IMR-90 (cell line): ENCODE data around the gene CCT3. TPM values are rescaled to one million over a fixed set of nuclear protein-coding genes. Genes with fewer than 3 reads are reported as not detected.

Experiments used
- ATAC-seq: fragments of 200-7000 bp; cut with Tn5 transposase; 2 replicates; pipeline ENCODE4 v1.9.1; 2020; ENCODE audit warnings: low read depth, mild to moderate bottlenecking, moderate library complexity
- BruUV-seq: library from RNA; stranded (reverse); fragments of 400-500 nt; replicated peaks from 2 replicates; lab custom pipeline; 2021; lab: Mats Ljungman, UMichigan
- CTCF ChIA-PET: fragments of 300-600 bp; formaldehyde crosslinking; extraction: SDS; loops from one replicate; lab custom pipeline; 2021; ENCODE audit warnings: antibody characterized with exemption; lab: Yijun Ruan, JAX
- POLR2A ChIA-PET: fragments of 300-600 bp; sonication (Branson Sonifier 250); formaldehyde crosslinking; loops from one replicate; lab custom pipeline; 2022; ENCODE audit warnings: antibody characterized with exemption; ENCODE audit not compliant: unreplicated experiment; lab: Charles Lee
- DNase-seq: peaks from one replicate; pipeline ENCODE4 v3.0.0; 2013
- H2AFZ ChIP-seq: replicated peaks from 2 replicates; pipeline ENCODE3; 2013; ENCODE audit warnings: low read length, mild to moderate bottlenecking; ENCODE audit not compliant: poor library complexity
- H2AK5ac ChIP-seq: 2 replicates; pipeline ENCODE4 v1.6.1; 2013; ENCODE audit warnings: low read depth, low read length, inconsistent platforms
- H2AK9ac ChIP-seq: replicated peaks from 2 replicates; pipeline ENCODE3; 2013; ENCODE audit warnings: mild to moderate bottlenecking, low read depth, low read length, moderate library complexity; ENCODE audit not compliant: poor library complexity
- H2BK120ac ChIP-seq: 2 replicates; pipeline ENCODE4 v1.6.1; 2013; ENCODE audit warnings: low read depth, low read length, inconsistent platforms
- H2BK15ac ChIP-seq: 3 replicates; pipeline ENCODE4 v1.6.1; 2013; ENCODE audit warnings: low read depth, low read length, inconsistent platforms
- H2BK20ac ChIP-seq: 2 replicates; pipeline ENCODE4 v1.6.1; 2013; ENCODE audit warnings: low read depth, mild to moderate bottlenecking, inconsistent platforms, low read length, moderate library complexity
- H2BK5ac ChIP-seq: 2 replicates; pipeline ENCODE4 v1.6.1; 2013; ENCODE audit warnings: mild to moderate bottlenecking, low read depth, low read length, inconsistent platforms; ENCODE audit not compliant: poor library complexity, severe bottlenecking
- H3K14ac ChIP-seq: replicated peaks from 2 replicates; pipeline ENCODE4 v1.6.1; 2013; ENCODE audit warnings: low read depth, low read length, inconsistent platforms
- H3K18ac ChIP-seq: 2 replicates; pipeline ENCODE4 v1.6.1; 2013; ENCODE audit warnings: low read depth, low read length, control low read depth
- H3K23ac ChIP-seq: 2 replicates; pipeline ENCODE4 v1.6.1; 2013; ENCODE audit warnings: low read depth, low read length, inconsistent platforms
- H3K27ac ChIP-seq: 2 replicates; pipeline ENCODE4 v1.5.1; 2013; ENCODE audit warnings: mild to moderate bottlenecking, control low read depth, low read length; ENCODE audit not compliant: insufficient read depth
- H3K27me3 ChIP-seq: 2 replicates; pipeline ENCODE4 v1.6.1; 2013; ENCODE audit warnings: low read length; ENCODE audit not compliant: control insufficient read depth, insufficient read depth
- H3K36me3 ChIP-seq: 2 replicates; pipeline ENCODE4 v1.6.1; 2013; ENCODE audit warnings: low read length, mixed read lengths; ENCODE audit not compliant: control insufficient read depth, insufficient read depth
- H3K4ac ChIP-seq: 2 replicates; pipeline ENCODE4 v1.6.1; 2013; ENCODE audit warnings: low read depth, low read length, inconsistent platforms
- H3K4me1 ChIP-seq: 2 replicates; pipeline ENCODE4 v1.6.1; 2013; ENCODE audit warnings: low read length, mixed read lengths; ENCODE audit not compliant: control insufficient read depth, insufficient read depth
- H3K4me2 ChIP-seq: 2 replicates; pipeline ENCODE4 v1.6.1; 2013; ENCODE audit warnings: low read depth, mild to moderate bottlenecking, control low read depth, low read length, moderate library complexity
- H3K4me3 ChIP-seq: 2 replicates; pipeline ENCODE4 v1.5.1; 2013; ENCODE audit warnings: low read depth, mild to moderate bottlenecking, control low read depth, low read length, moderate library complexity; ENCODE audit not compliant: insufficient read depth
- H3K56ac ChIP-seq: 2 replicates; pipeline ENCODE4 v1.6.1; 2013; ENCODE audit warnings: low read length, inconsistent platforms; ENCODE audit not compliant: insufficient read depth; ENCODE audit errors: extremely low read depth
- H3K79me1 ChIP-seq, 2 experiments: 2 replicates each; pipeline ENCODE4 v1.6.1; 2013; ENCODE audit warnings: low read length in 2 of 2, inconsistent platforms in 1 of 2, low read depth in 1 of 2
- H3K9ac ChIP-seq: 2 replicates; pipeline ENCODE4 v1.6.1; 2013; ENCODE audit warnings: low read depth, low read length, control low read depth
- H3K9me1 ChIP-seq: 2 replicates; pipeline ENCODE4 v1.6.1; 2013; ENCODE audit warnings: low read length, inconsistent platforms; ENCODE audit not compliant: insufficient read depth
- H3K9me3 ChIP-seq: 2 replicates; pipeline ENCODE4 v1.6.1; 2013; ENCODE audit warnings: low read length; ENCODE audit not compliant: control insufficient read depth, insufficient read depth
- H4K20me1 ChIP-seq: 2 replicates; pipeline ENCODE4 v1.6.1; 2013; ENCODE audit warnings: low read length, inconsistent platforms; ENCODE audit not compliant: insufficient read depth
- H4K5ac ChIP-seq: 2 replicates; pipeline ENCODE4 v1.6.1; 2013; ENCODE audit warnings: mild to moderate bottlenecking, low read depth, low read length, control low read depth
- H4K8ac ChIP-seq, 2 experiments: 2 replicates each; pipeline ENCODE4 v1.6.1; 2013; ENCODE audit warnings: low read depth in 2 of 2, low read length in 2 of 2, control low read depth in 1 of 2, inconsistent platforms in 1 of 2
- H4K91ac ChIP-seq: 2 replicates; pipeline ENCODE4 v1.6.1; 2013; ENCODE audit warnings: low read depth, low read length, inconsistent platforms; ENCODE audit not compliant: insufficient read depth
- CEBPB ChIP-seq: IDR thresholded peaks from 2 replicates; pipeline ENCODE4 v1.6.1; 2012; ENCODE audit warnings: low read depth, low read length, improper control_type of control experiment
- CHD1 ChIP-seq: IDR thresholded peaks from 2 replicates; pipeline ENCODE4 v1.6.1; 2012; ENCODE audit warnings: low read depth, low read length, improper control_type of control experiment
- ELK1 ChIP-seq: fragments of 150-350 bp; IDR thresholded peaks from 2 replicates; pipeline ENCODE4 v1.6.1; 2016; ENCODE audit warnings: low read depth, mild to moderate bottlenecking, low read length, moderate library complexity, borderline replicate concordance
- FOS ChIP-seq: fragments of 150-350 bp; IDR thresholded peaks from 2 replicates; pipeline ENCODE4 v1.6.1; 2016; ENCODE audit warnings: low read depth, low read length
- NFE2L2 ChIP-seq: fragments of 150-350 bp; IDR thresholded peaks from 2 replicates; pipeline ENCODE4 v1.6.1; 2016; ENCODE audit warnings: low read depth, mild to moderate bottlenecking, low read length
- POLR2A ChIP-seq: IDR thresholded peaks from 2 replicates; pipeline ENCODE4 v1.6.1; 2012; ENCODE audit warnings: mild to moderate bottlenecking, low read depth, low read length
- RCOR1 ChIP-seq: IDR thresholded peaks from 2 replicates; pipeline ENCODE4 v1.6.1; 2012; ENCODE audit warnings: mild to moderate bottlenecking, low read length, improper control_type of control experiment; ENCODE audit not compliant: insufficient replicate concordance
- SMC3 ChIP-seq: fragments of 150-350 bp; IDR thresholded peaks from 2 replicates; pipeline ENCODE4 v1.6.1; 2016; ENCODE audit warnings: low read depth, mild to moderate bottlenecking, antibody characterized with exemption, low read length, moderate library complexity
- WGBS, 2 experiments: methylation state at CpG; one replicate each; pipeline versions ENCODE4 v1.1.5 to v1.1.7; 2013; ENCODE audit warnings: missing lambda C conversion rate in 2 of 2; ENCODE audit not compliant: insufficient read length in 1 of 2; ENCODE audit errors: extremely low coverage in 2 of 2; 5-methylcytosine and 5-hydroxymethylcytosine counted together
- dilution Hi-C: fragments of 300-500 bp; cut with HindIII; formaldehyde crosslinking; loops from one replicate; pipeline ENCODE4 v1.14.3; 2018; ENCODE audit warnings: low sequenced_read_pairs; ENCODE audit not compliant: unreplicated experiment
- in situ Hi-C: fragments of 300-500 bp; cut with MboI; formaldehyde crosslinking; loops from 3 replicates; pipeline ENCODE4 v1.14.3; 2019; ENCODE audit warnings: low sequenced_read_pairs, inconsistent platforms, mixed read lengths
- intact Hi-C: fragments of 100-400 bp; cut with micrococcal nuclease; formaldehyde crosslinking; loops from 2 replicates; pipeline ENCODE4 v1.10.0; 2022
- polyA plus RNA-seq, 3 experiments: library from polyadenylated mRNA; depleted of rRNA; stranded (reverse); fragments of >200 nt; gene quantifications; 2 replicates each; pipeline ENCODE4 v1.2.3, GENCODE V29; 2012; ENCODE audit warnings: low replicate concordance in 1 of 3
- total RNA-seq: library from RNA; depleted of rRNA; stranded (reverse); fragments of >200 nt; gene quantifications from 2 replicates; pipeline ENCODE4 v1.2.3, GENCODE V29; 2012
- TF ChIP-seq, protein P1 (sequence below): conservative IDR thresholded peaks from 2 replicates; pipeline ENCODE4 v1.5.1; 2012; ENCODE audit warnings: mild to moderate bottlenecking, low read depth, low read length, improper control_type of control experiment

Gene CCT3
- total and polyA plus RNA-seq, 2 of the 4 experiments (the other 2 are of a cell fraction) = 313 to 595 TPM

DNA sequence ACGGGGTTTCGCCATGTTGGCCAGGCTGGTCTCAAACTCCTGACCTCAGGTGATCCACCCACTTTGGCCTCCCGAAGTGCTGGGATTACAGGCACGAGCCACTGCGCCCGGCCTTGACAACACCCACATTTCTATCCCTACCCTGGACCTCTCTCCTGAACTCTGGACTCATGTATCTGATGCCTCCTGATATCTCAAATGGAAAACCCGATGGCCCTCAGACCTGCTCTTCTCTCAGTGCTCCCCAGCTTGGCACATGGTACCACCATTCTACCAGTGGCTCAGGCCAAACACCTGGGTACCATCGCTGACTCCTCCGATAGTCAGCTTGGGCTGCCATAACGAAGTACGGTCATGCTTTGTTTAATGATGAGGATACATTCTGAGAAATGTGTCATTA is 22.4 kb upstream of the CCT3 start:
- Histone ChIP-seq H3K18ac (no peak overlapping the region), H3K56ac (no peak overlapping the region), H3K36me3 (no peaks in the 10 kb centered on the region), H3K27ac (no peak overlapping the region), H2AFZ (no peak overlapping the region), H3K27me3 (peaks cover 52% of the 10 kb centered on the region), H2BK15ac (no peak overlapping the region), H4K91ac (no peak overlapping the region), H2BK120ac (no peak overlapping the region), H3K9me1 (no peaks in the 10 kb centered on the region), H3K4me1 (no peaks in the 10 kb centered on the region), H4K5ac (no peak overlapping the region), H3K9me3 (no peaks in the 10 kb centered on the region), H3K9ac (no peak overlapping the region), H2BK20ac (no peak overlapping the region), H2AK9ac (no peak overlapping the region), H3K4ac (no peak overlapping the region), H3K79me1 (no peaks in the 10 kb centered on the region), H4K20me1 (no peaks in the 10 kb centered on the region; the same call in 1 of the 2 replicates), H2BK5ac (no peak overlapping the region), H3K4me3 (no peak overlapping the region), H4K8ac (no peak overlapping the region), H2AK5ac (no peak overlapping the region), H3K14ac (no peak overlapping the region), H3K4me2 (no peak overlapping the region), H3K23ac (no peak overlapping the region; the same call in 1 of the 2 replicates)
- dilution Hi-C loops (no loop called here), in situ Hi-C loops (no loop called here), intact Hi-C loops (no loop called here)
- DNase-seq = no peak
- WGBS, 2 experiments = 81% methylated on average over 6 of the region's 11 CpGs; no CpG with 5 or more reads in 1 of the 2 experiments
- ATAC-seq = no peak
- TF ChIP-seq NFE2L2 = no peak
- TF ChIP-seq RCOR1 = no peak
- no peak for TF ChIP-seq ELK1
- no peak for TF ChIP-seq CHD1
- no peak for TF ChIP-seq CEBPB
- no peak for TF ChIP-seq SMC3
- no peak for TF ChIP-seq POLR2A
- no peak for TF ChIP-seq FOS
- TF ChIP-seq, protein P1, sequence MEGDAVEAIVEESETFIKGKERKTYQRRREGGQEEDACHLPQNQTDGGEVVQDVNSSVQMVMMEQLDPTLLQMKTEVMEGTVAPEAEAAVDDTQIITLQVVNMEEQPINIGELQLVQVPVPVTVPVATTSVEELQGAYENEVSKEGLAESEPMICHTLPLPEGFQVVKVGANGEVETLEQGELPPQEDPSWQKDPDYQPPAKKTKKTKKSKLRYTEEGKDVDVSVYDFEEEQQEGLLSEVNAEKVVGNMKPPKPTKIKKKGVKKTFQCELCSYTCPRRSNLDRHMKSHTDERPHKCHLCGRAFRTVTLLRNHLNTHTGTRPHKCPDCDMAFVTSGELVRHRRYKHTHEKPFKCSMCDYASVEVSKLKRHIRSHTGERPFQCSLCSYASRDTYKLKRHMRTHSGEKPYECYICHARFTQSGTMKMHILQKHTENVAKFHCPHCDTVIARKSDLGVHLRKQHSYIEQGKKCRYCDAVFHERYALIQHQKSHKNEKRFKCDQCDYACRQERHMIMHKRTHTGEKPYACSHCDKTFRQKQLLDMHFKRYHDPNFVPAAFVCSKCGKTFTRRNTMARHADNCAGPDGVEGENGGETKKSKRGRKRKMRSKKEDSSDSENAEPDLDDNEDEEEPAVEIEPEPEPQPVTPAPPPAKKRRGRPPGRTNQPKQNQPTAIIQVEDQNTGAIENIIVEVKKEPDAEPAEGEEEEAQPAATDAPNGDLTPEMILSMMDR = no peak
- ChIA-PET CTCF (no interaction called here), POLR2A (no interaction called here)
- BruUV-seq = no TSS peak
